ENCODE results near the gene MAFF.
"Not testable (repeated sequence)": the region's sequence is repeated elsewhere in the genome, so short reads cannot be mapped to it uniquely, and the experiment has no call there.

Gene MAFF

GRCh38 chr22:38228326-38228872, 26.6 kb downstream of the MAFF start:
- DNase-seq, result no peak

GRCh38 chr22:38228873-38229740, 27.3 kb downstream of the MAFF start:
- DNase-seq, result no peak

- no peak for DNase-seq
Observed at GRCh38 chr22:38230108-38230825, 28.5 kb downstream of the MAFF start.

- no peak for DNase-seq
Observed at GRCh38 chr22:38230916-38231315, 29.1 kb downstream of the MAFF start.

- no peak for DNase-seq
Observed at GRCh38 chr22:38232196-38232595, 30.4 kb downstream of the MAFF start.

- DNase-seq, result no peak
Observed at GRCh38 chr22:38233427-38233826, 31.6 kb downstream of the MAFF start.

GRCh38 chr22:38233856-38234255, 32.1 kb downstream of the MAFF start:
- DNase-seq, result not testable (repeated sequence)

GRCh38 chr22:38235240-38235850, 33.6 kb downstream of the MAFF start:
- DNase-seq, result no peak

GRCh38 chr22:38236786-38237185, 35.0 kb downstream of the MAFF start:
- no peak for DNase-seq

- no peak for DNase-seq
Observed at GRCh38 chr22:38238519-38239071, 36.8 kb downstream of the MAFF start.

- peak; percentile 84 for DNase-seq
Observed at GRCh38 chr22:38239101-38239761, 37.4 kb downstream of the MAFF start.

- peak; percentile 87 for DNase-seq
Observed at GRCh38 chr22:38240734-38241252, 39.0 kb downstream of the MAFF start.

- no peak for DNase-seq
Observed at GRCh38 chr22:38243007-38243765, 41.4 kb downstream of the MAFF start.

GRCh38 chr22:38244106-38244505, 42.3 kb downstream of the MAFF start:
- DNase-seq, result no peak

GRCh38 chr22:38246046-38246658, 44.4 kb downstream of the MAFF start:
- no peak for DNase-seq

- DNase-seq, result no peak
Observed at GRCh38 chr22:38246692-38247091, 44.9 kb downstream of the MAFF start.

- DNase-seq, result no peak
Observed at GRCh38 chr22:38247713-38248112, 45.9 kb downstream of the MAFF start.

- no peak for DNase-seq
Observed at GRCh38 chr22:38248280-38248679, 46.5 kb downstream of the MAFF start.

- no peak for DNase-seq
Observed at GRCh38 chr22:38249301-38249700, 47.5 kb downstream of the MAFF start.

GRCh38 chr22:38249803-38250642, 48.2 kb downstream of the MAFF start:
- no peak for DNase-seq
